Suprapubic skin (tissue), 3 donors: ENCODE measurements around the gene RAP2B.

Source experiments
- CTCF ChIP-seq, 2 donors: fragments of 200-600 bp in 1 of 2; fragments of 450-650 bp in 1 of 2; sonication (generic) in 1 of 2; IDR thresholded peaks; one replicate each; pipeline ENCODE4 v1.5.1; 2016 to 2019; ENCODE audit warnings: antibody characterized with exemption in 2 of 2, mild to moderate bottlenecking in 1 of 2, moderate library complexity in 1 of 2
- EP300 ChIP-seq: sonication (generic); formaldehyde crosslinking; IDR thresholded peaks from one replicate; pipeline ENCODE4 v1.6.1; 2017; ENCODE audit warnings: antibody characterized with exemption

- TF ChIP-seq CTCF (IDR thresholded peaks at IDR 0.05): no peak
- TF ChIP-seq EP300: no peak
Observed at GRCh38 chr3:153161138-153161713, 800 bp upstream of the RAP2B start.
